ENCODE data around the gene PRRC2A.

DNA sequence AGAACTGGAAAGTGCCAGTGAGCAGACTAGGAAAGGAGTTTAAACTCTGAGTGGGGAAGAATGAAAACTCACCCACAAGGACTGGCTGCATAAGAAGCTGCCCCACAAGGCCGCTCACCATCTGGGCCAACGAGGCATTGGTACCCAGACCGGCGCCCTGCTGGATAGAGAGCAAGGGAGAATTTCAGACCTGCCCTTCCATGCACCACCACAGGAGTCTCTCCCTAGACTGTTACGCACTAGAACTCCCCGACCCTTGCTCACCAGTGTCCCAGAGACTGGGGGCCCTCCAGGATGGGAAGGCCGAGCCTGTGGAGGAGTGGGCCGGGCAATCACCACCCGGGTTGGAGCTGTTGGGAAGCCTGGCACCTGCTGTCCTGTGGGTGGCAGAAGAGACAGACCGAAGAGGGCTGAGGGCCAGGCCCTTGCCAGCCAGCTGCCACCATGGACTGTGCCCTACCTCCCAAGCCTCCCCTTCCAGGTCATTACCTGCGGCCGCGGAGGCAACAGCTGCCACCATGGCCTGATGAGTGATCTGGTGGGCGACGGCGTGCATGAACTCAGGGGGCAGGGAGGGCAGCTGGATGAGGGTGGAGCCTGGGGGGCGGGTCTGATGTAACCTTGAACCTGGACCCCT lies 23.4 kb downstream of the PRRC2A start:
- TF ChIP-seq, protein P1, sequence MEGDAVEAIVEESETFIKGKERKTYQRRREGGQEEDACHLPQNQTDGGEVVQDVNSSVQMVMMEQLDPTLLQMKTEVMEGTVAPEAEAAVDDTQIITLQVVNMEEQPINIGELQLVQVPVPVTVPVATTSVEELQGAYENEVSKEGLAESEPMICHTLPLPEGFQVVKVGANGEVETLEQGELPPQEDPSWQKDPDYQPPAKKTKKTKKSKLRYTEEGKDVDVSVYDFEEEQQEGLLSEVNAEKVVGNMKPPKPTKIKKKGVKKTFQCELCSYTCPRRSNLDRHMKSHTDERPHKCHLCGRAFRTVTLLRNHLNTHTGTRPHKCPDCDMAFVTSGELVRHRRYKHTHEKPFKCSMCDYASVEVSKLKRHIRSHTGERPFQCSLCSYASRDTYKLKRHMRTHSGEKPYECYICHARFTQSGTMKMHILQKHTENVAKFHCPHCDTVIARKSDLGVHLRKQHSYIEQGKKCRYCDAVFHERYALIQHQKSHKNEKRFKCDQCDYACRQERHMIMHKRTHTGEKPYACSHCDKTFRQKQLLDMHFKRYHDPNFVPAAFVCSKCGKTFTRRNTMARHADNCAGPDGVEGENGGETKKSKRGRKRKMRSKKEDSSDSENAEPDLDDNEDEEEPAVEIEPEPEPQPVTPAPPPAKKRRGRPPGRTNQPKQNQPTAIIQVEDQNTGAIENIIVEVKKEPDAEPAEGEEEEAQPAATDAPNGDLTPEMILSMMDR (IDR thresholded peaks at IDR 0.05): no peak
- TF ChIP-seq, protein P2, sequence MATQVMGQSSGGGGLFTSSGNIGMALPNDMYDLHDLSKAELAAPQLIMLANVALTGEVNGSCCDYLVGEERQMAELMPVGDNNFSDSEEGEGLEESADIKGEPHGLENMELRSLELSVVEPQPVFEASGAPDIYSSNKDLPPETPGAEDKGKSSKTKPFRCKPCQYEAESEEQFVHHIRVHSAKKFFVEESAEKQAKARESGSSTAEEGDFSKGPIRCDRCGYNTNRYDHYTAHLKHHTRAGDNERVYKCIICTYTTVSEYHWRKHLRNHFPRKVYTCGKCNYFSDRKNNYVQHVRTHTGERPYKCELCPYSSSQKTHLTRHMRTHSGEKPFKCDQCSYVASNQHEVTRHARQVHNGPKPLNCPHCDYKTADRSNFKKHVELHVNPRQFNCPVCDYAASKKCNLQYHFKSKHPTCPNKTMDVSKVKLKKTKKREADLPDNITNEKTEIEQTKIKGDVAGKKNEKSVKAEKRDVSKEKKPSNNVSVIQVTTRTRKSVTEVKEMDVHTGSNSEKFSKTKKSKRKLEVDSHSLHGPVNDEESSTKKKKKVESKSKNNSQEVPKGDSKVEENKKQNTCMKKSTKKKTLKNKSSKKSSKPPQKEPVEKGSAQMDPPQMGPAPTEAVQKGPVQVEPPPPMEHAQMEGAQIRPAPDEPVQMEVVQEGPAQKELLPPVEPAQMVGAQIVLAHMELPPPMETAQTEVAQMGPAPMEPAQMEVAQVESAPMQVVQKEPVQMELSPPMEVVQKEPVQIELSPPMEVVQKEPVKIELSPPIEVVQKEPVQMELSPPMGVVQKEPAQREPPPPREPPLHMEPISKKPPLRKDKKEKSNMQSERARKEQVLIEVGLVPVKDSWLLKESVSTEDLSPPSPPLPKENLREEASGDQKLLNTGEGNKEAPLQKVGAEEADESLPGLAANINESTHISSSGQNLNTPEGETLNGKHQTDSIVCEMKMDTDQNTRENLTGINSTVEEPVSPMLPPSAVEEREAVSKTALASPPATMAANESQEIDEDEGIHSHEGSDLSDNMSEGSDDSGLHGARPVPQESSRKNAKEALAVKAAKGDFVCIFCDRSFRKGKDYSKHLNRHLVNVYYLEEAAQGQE (IDR thresholded peaks at IDR 0.05; ENCODE audit: insufficient read depth in 1 of 2, low read depth in 2 of 2, low read length in 1 of 2): no peak

Data from Panc1 (cell line).